Measurements from ENCODE around the gene ACBD5. TPM values are rescaled to one million over a fixed set of nuclear protein-coding genes. Genes with fewer than 3 reads are reported as not detected.
"Not testable (repeated sequence)": the region's sequence is repeated elsewhere in the genome, so short reads cannot be mapped to it uniquely, and the experiment has no call there.

The ACBD5 gene
- total and polyA plus RNA-seq, 8 donors = 6.2 to 45.2 (median 13.8) TPM

- Histone ChIP-seq H3K36me3 (peaks cover 36 to 50% (median 47%) of the 10 kb centered on the region in 4 donors), H3K27me3 (no peaks in the 10 kb centered on the region), H3K4me3 (no peak overlapping the region), H3K9me3 (no peaks in the 10 kb centered on the region), H3K4me1 (peaks cover 0 to 31% (median 20%) of the 10 kb centered on the region in 4 donors), H3K27ac (no peak overlapping the region)
- intact Hi-C loops (cut with DNase I; ENCODE audit: low total_unique reads) = no loop called here
- TF ChIP-seq POLR2AphosphoS5 (IDR thresholded peaks at IDR 0.05) (no peak), POLR2A (IDR thresholded peaks at IDR 0.05) (no peak), EP300 (IDR thresholded peaks at IDR 0.05) (no peak), CTCF (IDR thresholded peaks at IDR 0.05) (no peak)
- no peak for DNase-seq
Observed at GRCh38 chr10:27158421-27158820, 82.2 kb downstream of the ACBD5 start.

- Histone ChIP-seq H3K36me3 (peaks cover 25 to 38% (median 34%) of the 10 kb centered on the region in 4 donors), H3K27me3 (no peaks in the 10 kb centered on the region), H3K27ac (peak overlapping the region in 1 of 5 donors; percentile 100), H3K4me3 (no peak overlapping the region), H3K9me3 (no peaks in the 10 kb centered on the region), H3K4me1 (peaks cover 10 to 44% (median 31%) of the 10 kb centered on the region in 4 donors)
- intact Hi-C loops (cut with DNase I; ENCODE audit: low total_unique reads) = no loop called here
- 38 to 70% (median 44%) methylated on average over 2 of the region's 2 CpGs for WGBS, 5 donors
- TF ChIP-seq CTCF (IDR thresholded peaks at IDR 0.05) (no peak), POLR2AphosphoS5 (IDR thresholded peaks at IDR 0.05) (no peak), EP300 (IDR thresholded peaks at IDR 0.05) (no peak), POLR2A (IDR thresholded peaks at IDR 0.05) (no peak)
- DNase-seq = peak in 1 of 2 donors; percentile 45
Observed at GRCh38 chr10:27157150-27157549, 83.4 kb downstream of the ACBD5 start.

DNA sequence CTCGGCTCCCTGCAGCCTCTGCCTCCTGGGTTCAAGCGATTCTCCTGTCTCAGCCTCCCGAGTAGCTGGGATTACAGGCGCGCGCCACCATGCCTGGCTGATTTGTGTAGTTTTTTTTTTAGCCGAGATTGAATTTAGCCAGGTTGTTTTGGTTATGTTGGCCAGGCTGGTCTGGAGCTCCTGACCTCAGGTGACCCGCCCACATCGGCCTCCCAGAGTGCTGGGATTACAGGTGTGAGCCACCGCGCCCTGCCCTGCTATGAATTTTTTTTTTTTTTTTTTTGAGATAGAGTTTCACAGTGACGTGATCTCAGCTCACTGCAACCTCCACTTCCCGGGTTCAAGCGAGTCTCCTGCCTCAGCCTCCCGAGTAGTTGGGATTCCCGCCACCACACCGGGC lies 84.0 kb downstream of the ACBD5 start:
- H3K9me3 ChIP-seq; DNase-seq; H3K27me3 ChIP-seq; intact Hi-C loops (cut with DNase I; ENCODE audit: low total_unique reads): not testable (repeated sequence)
- Histone ChIP-seq H3K27ac (peak overlapping the region in 4 of 5 donors; percentile 98 to 100 (median 100)), H3K4me3 (peak overlapping the region; percentile 77 to 88 (median 82)), H3K4me1 (peaks cover 14 to 50% (median 34%) of the 10 kb centered on the region in 4 donors), H3K36me3 (peaks cover 19 to 33% (median 28%) of the 10 kb centered on the region in 4 donors)
- WGBS, 5 donors = 70 to 80% (median 77%) methylated on average over 17 of the region's 17 CpGs

DNA sequence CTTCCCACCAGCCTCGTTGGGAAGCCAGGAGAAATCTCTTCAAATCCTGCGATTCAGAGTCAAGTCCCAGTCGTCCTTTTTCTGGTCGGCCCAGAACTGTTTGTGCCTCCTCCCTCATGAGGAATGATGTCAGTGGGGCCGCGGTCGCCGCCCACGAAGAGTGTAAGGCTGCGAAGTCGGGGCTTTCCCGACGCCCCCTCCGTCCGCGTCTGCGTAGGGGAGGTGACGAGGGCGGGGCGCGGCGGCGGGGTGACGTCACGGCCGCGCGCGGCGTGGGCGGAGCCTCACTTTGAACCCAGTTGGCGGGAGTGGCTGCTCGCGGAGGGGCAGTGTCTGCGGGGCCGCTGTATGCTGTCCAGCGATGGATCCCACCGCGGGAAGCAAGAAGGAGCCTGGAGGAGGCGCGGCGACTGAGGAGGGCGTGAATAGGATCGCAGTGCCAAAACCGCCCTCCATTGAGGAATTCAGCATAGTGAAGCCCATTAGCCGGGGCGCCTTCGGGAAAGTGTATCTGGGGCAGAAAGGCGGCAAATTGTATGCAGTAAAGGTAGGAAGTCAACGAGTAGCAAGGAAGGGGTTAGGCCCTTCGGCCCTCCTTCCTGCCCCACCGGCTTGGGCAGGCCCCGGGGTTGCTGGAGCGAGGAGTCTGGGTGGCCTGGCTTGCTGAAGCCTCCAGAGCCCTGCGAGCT lies 85.4 kb downstream of the ACBD5 start, which contains the start of gene MASTL:
Gene MASTL (plus strand): TSS at position 287 of the 689 bp plus-strand sequence. CDS start 75 bp downstream, at position 362.
- Histone ChIP-seq H3K36me3 (peaks cover 12 to 21% (median 15%) of the 10 kb centered on the region in 4 donors), H3K4me1 (peaks cover 14 to 62% (median 39%) of the 10 kb centered on the region in 4 donors), H3K4me3 (peak within 1 kb of the TSS; percentile 77 to 88 (median 82)), H3K27me3 (no peaks in the 10 kb centered on the region), H3K27ac (peak within 1 kb of the TSS; percentile 85 to 100 (median 99)), H3K9me3 (no peaks in the 10 kb centered on the region)
- DNase-seq = peak; percentile 93 to 98
- intact Hi-C loops (cut with DNase I; ENCODE audit: low total_unique reads) = no loop called here
- peak; percentile 19 for TF ChIP-seq EP300 (IDR thresholded peaks at IDR 0.05)
- TF ChIP-seq POLR2A (IDR thresholded peaks at IDR 0.05) = peak in 2 of 4 donors; percentile 91
- TF ChIP-seq CTCF (IDR thresholded peaks at IDR 0.05) = no peak
- TF ChIP-seq POLR2AphosphoS5 (IDR thresholded peaks at IDR 0.05) = peak; percentile 98 to 99 (median 98)
- 0 to 1% (median 1%) methylated on average over 21 to 55 of the region's 55 CpGs for WGBS, 5 donors

DNA sequence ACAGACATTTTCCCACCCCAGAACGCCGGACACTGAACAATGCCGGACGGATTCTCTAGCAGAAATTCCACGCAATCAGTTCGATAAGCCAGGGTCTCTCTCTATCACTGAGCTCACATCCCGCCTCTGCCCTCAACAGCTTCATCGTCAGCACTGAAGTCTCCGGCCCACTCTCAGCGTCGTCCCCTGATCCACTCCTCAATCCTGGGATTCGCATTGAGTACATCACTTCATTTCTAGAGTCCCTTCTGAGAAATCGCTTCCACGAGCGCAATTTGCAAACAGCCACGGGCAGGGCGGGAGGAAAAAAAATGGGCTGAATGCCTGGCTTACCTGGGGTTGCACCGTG lies 86.8 kb downstream of the ACBD5 start:
- Histone ChIP-seq H3K27ac (peak overlapping the region; percentile 85 to 100 (median 99)), H3K9me3 (no peaks in the 10 kb centered on the region), H3K4me1 (peaks cover 14 to 63% (median 42%) of the 10 kb centered on the region in 4 donors), H3K27me3 (no peaks in the 10 kb centered on the region), H3K4me3 (peak overlapping the region; percentile 77 to 88 (median 82)), H3K36me3 (peaks cover under 1 to 7% (median 6%) of the 10 kb centered on the region in 4 donors)
- TF ChIP-seq POLR2A (IDR thresholded peaks at IDR 0.05) (no peak), POLR2AphosphoS5 (IDR thresholded peaks at IDR 0.05) (no peak), EP300 (IDR thresholded peaks at IDR 0.05) (no peak), CTCF (IDR thresholded peaks at IDR 0.05) (no peak)
- DNase-seq = no peak
- WGBS, 5 donors = 0% methylated on average over 18 of the region's 18 CpGs
- intact Hi-C loops (cut with DNase I; ENCODE audit: low total_unique reads) = no loop called here

All from stomach (tissue), 9 donors.